Prostate gland (tissue), 2 donors: ENCODE measurements around the gene CAPS2. TPM values are rescaled to one million over a fixed set of nuclear protein-coding genes. Genes with fewer than 3 reads are reported as not detected.

Experiments
- DNase-seq: peaks from one replicate; pipeline ENCODE4 v3.0.0-alpha.2; 2019; ENCODE audit warnings: low spot score
- H3K27ac ChIP-seq, 2 donors: fragments of 200-600 bp; sonication (generic); 2 replicates each; pipeline ENCODE4 v1.5.1; 2017 to 2019
- H3K27me3 ChIP-seq: fragments of 200-600 bp; sonication (generic); replicated peaks from 2 replicates; pipeline ENCODE4 v1.5.1; 2019; ENCODE audit not compliant: insufficient read depth
- H3K36me3 ChIP-seq, 2 donors: fragments of 200-600 bp; sonication (generic); 1 replicate in 1 of 2; 2 replicates in 1 of 2; pipeline versions ENCODE4 v1.5.1 to v1.8.1; 2017 to 2019
- H3K4me1 ChIP-seq: fragments of 200-600 bp; sonication (generic); replicated peaks from 2 replicates; pipeline ENCODE4 v1.5.1; 2019
- H3K4me3 ChIP-seq, 2 donors: fragments of 200-600 bp; sonication (generic); 2 replicates each; pipeline ENCODE4 v1.5.1; 2017 to 2019
- H3K9me3 ChIP-seq: fragments of 200-600 bp; sonication (generic); 2 replicates; pipeline ENCODE4 v1.5.1; 2017
- CTCF ChIP-seq, 4 experiments: fragments of 200-600 bp in 2 of 4; fragments of 450-650 bp in 2 of 4; sonication (generic) in 2 of 4; IDR thresholded peaks; 1 replicate in 3 of 4; 2 replicates in 1 of 4; pipeline ENCODE4 v1.5.1; 2016 to 2019; ENCODE audit warnings: antibody characterized with exemption in 4 of 4, mild to moderate bottlenecking in 2 of 4, moderate library complexity in 2 of 4
- POLR2A ChIP-seq: fragments of 450-650 bp; IDR thresholded peaks from one replicate; pipeline ENCODE4 v1.6.1; 2016; ENCODE audit warnings: antibody characterized with exemption, mild to moderate bottlenecking
- POLR2AphosphoS5 ChIP-seq: sonication (generic); formaldehyde crosslinking; IDR thresholded peaks from one replicate; pipeline ENCODE4 v1.6.1; 2017; ENCODE audit warnings: antibody characterized with exemption
- WGBS: methylation state at CpG from one replicate; pipeline ENCODE4 v1.1.5; 2018; 5-methylcytosine and 5-hydroxymethylcytosine counted together
- intact Hi-C: fragments of 100-400 bp; cut with DNase I; formaldehyde crosslinking; loops from one replicate; pipeline ENCODE4 v1.14.2; 2022
- total RNA-seq, 2 donors: library from RNA; depleted of rRNA; stranded (reverse); fragments of >200 nt; gene quantifications; one replicate each; pipeline ENCODE4 v1.1.0, GENCODE V29; 2016

CAPS2 gene
- total RNA-seq, 2 donors from 2014 or later, result 7.9 to 29.8 TPM

- Histone ChIP-seq H3K4me1 (no peaks in the 10 kb centered on the region), H3K9me3 (no peaks in the 10 kb centered on the region), H3K4me3 (no peak overlapping the region), H3K27me3 (no peaks in the 10 kb centered on the region), H3K36me3 (no peaks in the 10 kb centered on the region), H3K27ac (no peak overlapping the region)
- DNase-seq, result no peak
- no peak for TF ChIP-seq CTCF (IDR thresholded peaks at IDR 0.05)
- no peak for TF ChIP-seq POLR2AphosphoS5
- TF ChIP-seq POLR2A, result no peak
- intact Hi-C loops, result no loop called here
- WGBS, result 100% methylated on average over 2 of the region's 2 CpGs
These were observed 21.8 kb downstream of the CAPS2 start for GRCh38 chr12:75308279-75308678.

- Histone ChIP-seq H3K27ac (no peak overlapping the region), H3K4me3 (no peak overlapping the region), H3K9me3 (no peaks in the 10 kb centered on the region), H3K36me3 (no peaks in the 10 kb centered on the region), H3K4me1 (no peaks in the 10 kb centered on the region), H3K27me3 (no peaks in the 10 kb centered on the region)
- TF ChIP-seq POLR2AphosphoS5 (no peak), CTCF (IDR thresholded peaks at IDR 0.05) (no peak), POLR2A (no peak)
- 96% methylated on average over 56 of the region's 56 CpGs for WGBS
- intact Hi-C loops, result no loop called here
- no peak for DNase-seq
These were observed 24.5 kb downstream of the CAPS2 start for GRCh38 chr12:75305412-75306332.

- no peak for DNase-seq
- H3K27me3 ChIP-seq, result no peaks in the 10 kb centered on the region
- no peaks in the 10 kb centered on the region for H3K4me1 ChIP-seq
- TF ChIP-seq POLR2A (no peak), POLR2AphosphoS5 (no peak), CTCF (IDR thresholded peaks at IDR 0.05) (no peak)
- no peak overlapping the region for H3K27ac ChIP-seq
- H3K36me3 ChIP-seq, result no peaks in the 10 kb centered on the region
- intact Hi-C loops, result no loop called here
- no peaks in the 10 kb centered on the region for H3K9me3 ChIP-seq
- no peak overlapping the region for H3K4me3 ChIP-seq
These were observed 27.3 kb downstream of the CAPS2 start for GRCh38 chr12:75302781-75303180.

GRCh38 chr12:75302225-75302624 is 27.9 kb downstream of the CAPS2 start:
- H3K27ac ChIP-seq, result no peak overlapping the region
- no peak overlapping the region for H3K4me3 ChIP-seq
- WGBS, result 94% methylated on average over 2 of the region's 2 CpGs
- no peaks in the 10 kb centered on the region for H3K4me1 ChIP-seq
- DNase-seq, result no peak
- TF ChIP-seq POLR2AphosphoS5, result no peak
- intact Hi-C loops, result no loop called here
- no peaks in the 10 kb centered on the region for H3K9me3 ChIP-seq
- no peaks in the 10 kb centered on the region for H3K36me3 ChIP-seq
- no peaks in the 10 kb centered on the region for H3K27me3 ChIP-seq

GRCh38 chr12:75294797-75295196 is 35.3 kb downstream of the CAPS2 start:
- Histone ChIP-seq H3K9me3 (no peaks in the 10 kb centered on the region), H3K4me1 (no peaks in the 10 kb centered on the region), H3K36me3 (no peaks in the 10 kb centered on the region), H3K27ac (no peak overlapping the region), H3K27me3 (no peaks in the 10 kb centered on the region), H3K4me3 (no peak overlapping the region)
- no peak for DNase-seq
- TF ChIP-seq CTCF (IDR thresholded peaks at IDR 0.05) (no peak), POLR2AphosphoS5 (no peak), POLR2A (no peak)
- intact Hi-C loops, result no loop called here
- 74% methylated on average over 3 of the region's 3 CpGs for WGBS
